Left lung (tissue), 10 donors: ENCODE measurements around the gene ELF1. TPM values are rescaled to one million over a fixed set of nuclear protein-coding genes. Genes with fewer than 3 reads are reported as not detected.
A peak's percentile ranks its signal among the peaks of the same experiment; 100 is the strongest.
"Not testable (repeated sequence)": the region's sequence is repeated elsewhere in the genome, so short reads cannot be mapped to it uniquely, and the experiment has no call there.

Source experiments
- ATAC-seq: fragments of 200-7000 bp; cut with Tn5 transposase; one replicate; pipeline ENCODE4 v1.9.1; 2020; ENCODE audit warnings: moderate library complexity
- DNase-seq, 4 donors: peaks; one replicate each; pipeline ENCODE4 v3.0.0-alpha.2; 2013 to 2020
- H3K27ac ChIP-seq, 2 donors: fragments of 200-600 bp; sonication (generic) in 1 of 2; one replicate each; pipeline versions ENCODE4 v1.5.0 to v1.8.0; 2020 to 2021
- H3K27me3 ChIP-seq, 2 donors: fragments of 200-600 bp; sonication (generic) in 1 of 2; one replicate each; pipeline versions ENCODE4 v1.5.0 to v1.8.0; 2020 to 2021
- H3K36me3 ChIP-seq, 2 donors: fragments of 200-600 bp; sonication (generic) in 1 of 2; one replicate each; pipeline versions ENCODE4 v1.5.0 to v1.8.0; 2020 to 2021
- H3K4me1 ChIP-seq, 2 donors: fragments of 200-600 bp; one replicate each; pipeline ENCODE4 v1.8.0; 2021
- H3K4me3 ChIP-seq, 2 donors: fragments of 200-600 bp; sonication (generic) in 1 of 2; one replicate each; pipeline versions ENCODE4 v1.5.0 to v1.8.0; 2020 to 2021; ENCODE audit warnings: mild to moderate bottlenecking in 1 of 2
- H3K9me3 ChIP-seq, 2 donors: fragments of 200-600 bp; sonication (generic) in 1 of 2; one replicate each; pipeline versions ENCODE4 v1.5.0 to v1.8.0; 2020 to 2021
- intact Hi-C, 2 donors: fragments of 100-400 bp; cut with DNase I; formaldehyde crosslinking; loops; one replicate each; pipeline versions ENCODE4 v1.11.2 to v1.14.2; 2022
- polyA plus RNA-seq, 6 donors: library from polyadenylated mRNA; unstranded; fragments of 120-200 nt; gene quantifications; one replicate each; pipeline ENCODE4 v1.2.1, GENCODE V29; 2013; ENCODE audit not compliant: insufficient read length in 6 of 6
- total RNA-seq, 2 donors: library from RNA; stranded (reverse); fragmentation: NEBNext Ultra II Directional; extraction: Animal tissue kit (Norgen Biotek cat#: 25700); gene quantifications; one replicate each; pipeline ENCODE4 v1.2.1, GENCODE V29; 2021
- TF ChIP-seq, protein P1 (sequence below), 2 donors: fragments of 200-600 bp; sonication (generic) in 1 of 2; IDR thresholded peaks; one replicate each; pipeline versions ENCODE4 v1.5.0 to v1.8.0; 2021; ENCODE audit warnings: antibody characterized with exemption in 2 of 2
- donor health status: DM: no; HTN: yes; CAD: no.
- donor health status: DM: no; HTN: no; CAD: no.

Gene ELF1
- total and polyA plus RNA-seq, 8 donors = 46.6 to 84.6 (median 52.6) TPM

DNA sequence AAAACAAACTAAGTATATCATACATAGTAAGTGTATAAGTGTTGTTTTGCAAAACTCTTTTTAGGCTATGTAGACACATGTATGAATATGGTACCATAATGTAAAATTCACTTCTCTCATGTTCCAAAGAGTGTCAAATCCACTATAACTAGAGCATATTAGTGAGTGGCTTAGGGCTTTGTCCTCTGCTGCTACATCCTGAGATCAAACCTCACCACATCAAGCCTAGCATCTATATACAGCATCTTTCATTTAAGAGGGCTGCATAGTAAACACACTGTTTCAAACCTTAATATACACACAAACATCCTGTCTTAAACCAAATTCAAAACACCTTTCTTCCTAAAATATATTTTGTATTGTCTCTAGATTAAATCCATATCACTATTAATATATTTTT, 38.7 kb downstream of the ELF1 start:
- peaks cover 17 to 98% of the 10 kb centered on the region in 2 donors for H3K4me1 ChIP-seq

DNA sequence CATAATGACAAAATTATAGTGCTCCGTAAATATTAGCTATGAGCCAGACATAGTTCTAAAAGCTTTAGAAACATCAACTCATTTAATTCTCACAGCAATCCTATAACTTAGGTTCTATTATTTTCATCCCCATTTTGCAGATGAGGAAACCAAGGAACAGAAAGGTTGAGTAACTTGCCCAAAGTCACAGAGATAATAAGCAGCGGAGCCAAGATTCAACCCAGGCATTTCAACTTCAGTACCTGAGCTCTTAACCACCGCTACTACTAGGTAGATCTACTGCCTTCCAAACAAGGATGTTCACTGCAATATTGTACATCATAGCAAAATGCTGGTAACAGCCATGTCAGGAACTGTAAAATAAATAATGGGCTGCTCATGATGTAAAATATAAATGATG, 39.9 kb downstream of the ELF1 start:
- Histone ChIP-seq H3K4me1 (peaks cover 24 to 98% of the 10 kb centered on the region in 2 donors), H3K27me3 (no peaks in the 10 kb centered on the region), H3K4me3 (peak overlapping the region in 1 of 2 donors; percentile 40), H3K9me3 (no peaks in the 10 kb centered on the region), H3K36me3 (peaks cover 0 to 7% of the 10 kb centered on the region in 2 donors), H3K27ac (peak overlapping the region in 1 of 2 donors; percentile 90)
- ATAC-seq = no peak
- DNase-seq = no peak
- intact Hi-C loops = no loop called here
- TF ChIP-seq, protein P1, sequence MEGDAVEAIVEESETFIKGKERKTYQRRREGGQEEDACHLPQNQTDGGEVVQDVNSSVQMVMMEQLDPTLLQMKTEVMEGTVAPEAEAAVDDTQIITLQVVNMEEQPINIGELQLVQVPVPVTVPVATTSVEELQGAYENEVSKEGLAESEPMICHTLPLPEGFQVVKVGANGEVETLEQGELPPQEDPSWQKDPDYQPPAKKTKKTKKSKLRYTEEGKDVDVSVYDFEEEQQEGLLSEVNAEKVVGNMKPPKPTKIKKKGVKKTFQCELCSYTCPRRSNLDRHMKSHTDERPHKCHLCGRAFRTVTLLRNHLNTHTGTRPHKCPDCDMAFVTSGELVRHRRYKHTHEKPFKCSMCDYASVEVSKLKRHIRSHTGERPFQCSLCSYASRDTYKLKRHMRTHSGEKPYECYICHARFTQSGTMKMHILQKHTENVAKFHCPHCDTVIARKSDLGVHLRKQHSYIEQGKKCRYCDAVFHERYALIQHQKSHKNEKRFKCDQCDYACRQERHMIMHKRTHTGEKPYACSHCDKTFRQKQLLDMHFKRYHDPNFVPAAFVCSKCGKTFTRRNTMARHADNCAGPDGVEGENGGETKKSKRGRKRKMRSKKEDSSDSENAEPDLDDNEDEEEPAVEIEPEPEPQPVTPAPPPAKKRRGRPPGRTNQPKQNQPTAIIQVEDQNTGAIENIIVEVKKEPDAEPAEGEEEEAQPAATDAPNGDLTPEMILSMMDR (IDR thresholded peaks at IDR 0.05) = no peak

More for the DNA sequence above, 38.7 kb downstream of the ELF1 start:
- TF ChIP-seq, protein P1 (IDR thresholded peaks at IDR 0.05) = no peak
- ATAC-seq (no peak), DNase-seq (no peak)
- intact Hi-C loops = no loop called here
- peak overlapping the region in 1 of 2 donors; percentile 40 for H3K4me3 ChIP-seq
- H3K27ac ChIP-seq = peak overlapping the region; percentile 86 to 90
- H3K36me3 ChIP-seq = peaks cover 0 to 7% of the 10 kb centered on the region in 2 donors
- no peaks in the 10 kb centered on the region for H3K27me3 ChIP-seq
- H3K9me3 ChIP-seq = no peaks in the 10 kb centered on the region

DNA sequence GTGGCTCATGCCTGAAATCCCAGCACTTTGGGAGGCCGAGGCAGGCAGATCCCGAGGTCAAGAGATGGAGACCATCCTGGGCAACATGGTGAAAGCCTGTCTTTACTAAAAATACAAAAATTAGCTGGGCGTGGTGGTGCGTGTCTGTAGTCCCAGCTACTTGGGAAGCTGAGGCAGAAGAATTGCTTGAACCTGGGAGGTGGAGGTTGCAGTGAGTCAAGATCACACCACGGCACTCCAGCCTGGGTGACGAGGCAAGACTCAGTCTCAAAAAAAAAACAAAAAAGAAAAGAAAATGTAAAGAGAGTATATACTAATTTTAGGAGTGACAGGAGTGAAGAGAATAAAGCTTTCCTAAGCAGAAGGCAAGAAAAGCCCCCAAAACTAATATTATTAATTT, 41.0 kb downstream of the ELF1 start:
- H3K27me3 ChIP-seq, DNase-seq, ATAC-seq, H3K36me3 ChIP-seq, H3K9me3 ChIP-seq, intact Hi-C loops: not testable (repeated sequence)
- Histone ChIP-seq H3K27ac (peak overlapping the region in 1 of 2 donors; percentile 90), H3K4me3 (peak overlapping the region in 1 of 2 donors; percentile 40), H3K4me1 (peaks cover 28 to 98% of the 10 kb centered on the region in 2 donors)

DNA sequence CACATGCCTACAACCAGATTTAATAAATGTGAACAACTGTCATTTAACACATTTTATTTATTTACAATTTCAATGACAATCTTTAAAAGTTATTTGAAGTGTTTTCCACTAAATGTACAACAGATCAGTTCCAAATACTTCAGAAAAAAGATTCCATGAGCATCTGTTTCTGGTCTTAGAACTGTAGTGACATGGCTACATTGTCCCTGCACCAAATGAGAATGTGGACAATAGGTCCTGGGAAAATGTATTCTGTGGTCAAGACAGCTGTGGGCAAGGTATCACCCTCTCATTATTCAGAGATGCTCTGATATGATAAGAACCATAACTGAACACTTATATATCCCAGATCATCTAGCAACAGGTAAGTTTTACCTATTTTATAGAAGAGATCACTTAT, 43.7 kb downstream of the ELF1 start:
- ATAC-seq (no peak), DNase-seq (no peak)

DNA sequence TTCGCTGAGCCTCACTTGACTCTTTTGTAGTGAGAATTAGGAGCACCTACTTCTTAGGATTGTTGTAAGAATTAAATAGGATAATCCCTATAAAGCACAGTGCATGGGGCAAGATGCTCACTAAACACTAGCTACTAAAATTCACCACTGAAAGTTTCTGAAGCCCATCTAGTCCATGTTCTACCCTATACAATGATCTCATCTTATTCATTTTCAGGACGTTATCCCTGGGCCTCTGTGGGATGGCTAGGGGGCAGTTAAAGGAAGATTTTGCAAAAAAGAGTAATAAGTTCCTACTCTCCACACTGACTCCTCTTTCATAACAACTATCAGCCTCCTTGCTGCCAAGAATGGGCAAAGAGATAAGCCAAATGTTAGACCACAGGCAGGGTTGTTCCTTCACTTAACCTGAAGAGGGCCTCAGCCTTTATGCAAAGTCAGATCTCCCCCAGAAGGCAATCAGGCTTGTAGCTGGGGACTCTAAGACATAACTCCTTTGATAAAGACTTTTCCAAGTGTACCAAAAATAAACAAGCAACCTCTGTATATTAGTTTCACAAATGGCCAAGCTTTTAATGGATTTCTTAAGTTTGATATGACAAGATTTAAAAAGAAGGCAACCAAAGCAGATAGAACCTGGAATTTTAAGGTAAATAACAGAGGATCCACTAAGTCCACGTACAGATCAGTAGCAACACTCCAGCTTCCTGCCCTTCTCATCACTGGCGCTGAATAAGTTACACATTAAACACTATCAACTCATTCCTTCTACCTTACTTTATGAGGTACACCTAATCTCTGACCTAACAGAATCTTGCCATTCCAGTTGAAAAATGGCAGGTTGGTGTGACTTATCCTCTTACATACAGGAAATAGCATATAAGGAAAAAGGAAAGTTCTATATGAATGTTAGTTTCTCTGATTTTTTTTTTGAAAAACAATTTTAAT, 44.4 kb downstream of the ELF1 start:
- peaks cover 30 to 100% of the 10 kb centered on the region in 2 donors for H3K4me1 ChIP-seq

More for the DNA sequence above, 43.7 kb downstream of the ELF1 start:
- intact Hi-C loops = no loop called here
- no peaks in the 10 kb centered on the region for H3K9me3 ChIP-seq
- H3K27me3 ChIP-seq = no peaks in the 10 kb centered on the region
- H3K27ac ChIP-seq = peak overlapping the region in 1 of 2 donors; percentile 9
- TF ChIP-seq, protein P1 (IDR thresholded peaks at IDR 0.05) = no peak
- H3K36me3 ChIP-seq = peaks cover 0 to under 1% of the 10 kb centered on the region in 2 donors
- H3K4me3 ChIP-seq = no peak overlapping the region
- H3K4me1 ChIP-seq = peaks cover 28 to 100% of the 10 kb centered on the region in 2 donors

More for the DNA sequence above, 44.4 kb downstream of the ELF1 start:
- no peaks in the 10 kb centered on the region for H3K36me3 ChIP-seq
- H3K27ac ChIP-seq = peak overlapping the region in 1 of 2 donors; percentile 9
- H3K27me3 ChIP-seq = no peaks in the 10 kb centered on the region
- ATAC-seq = peak; percentile 78
- intact Hi-C loops = no loop called here
- TF ChIP-seq, protein P1 (IDR thresholded peaks at IDR 0.05) = no peak
- H3K4me3 ChIP-seq = no peak overlapping the region
- no peaks in the 10 kb centered on the region for H3K9me3 ChIP-seq
- peak in 1 of 4 donors; percentile 37 for DNase-seq
